SK-N-SH (cell line): ENCODE measurements around the gene BRAF.

Source experiments
- CTCF ChIP-seq: fragments of 200-600 bp; sonication (generic); IDR thresholded peaks from 2 replicates; pipeline ENCODE4 v1.6.1; 2017; ENCODE audit warnings: antibody characterized with exemption, mild to moderate bottlenecking, moderate library complexity
- GABPA ChIP-seq: IDR thresholded peaks from 2 replicates; pipeline ENCODE4 v1.4.0; 2012; ENCODE audit warnings: low read depth, mild to moderate bottlenecking
- MAX ChIP-seq: IDR thresholded peaks from 2 replicates; pipeline ENCODE4 v1.4.0; 2012; ENCODE audit warnings: low read depth
- POLR2AphosphoS5 ChIP-seq: IDR thresholded peaks from 2 replicates; pipeline ENCODE4 v1.6.1; 2012; ENCODE audit warnings: low read depth, low read length
- REST ChIP-seq: IDR thresholded peaks from 2 replicates; pipeline ENCODE4 v1.6.1; 2012; ENCODE audit warnings: mild to moderate bottlenecking, low read depth, low read length, moderate library complexity
- SIN3A ChIP-seq: IDR thresholded peaks from 2 replicates; pipeline ENCODE4 v1.6.1; 2012; ENCODE audit warnings: low read depth, mild to moderate bottlenecking, low read length, moderate library complexity, borderline replicate concordance
- TAF1 ChIP-seq: IDR thresholded peaks from 2 replicates; pipeline ENCODE4 v1.6.1; 2012; ENCODE audit warnings: low read depth, mild to moderate bottlenecking, low read length, moderate library complexity, borderline replicate concordance
- TCF12 ChIP-seq: IDR thresholded peaks from 2 replicates; pipeline ENCODE4 v1.4.0; 2012

- TF ChIP-seq CTCF (no peak), REST (no peak), SIN3A (no peak), MAX (no peak), POLR2AphosphoS5 (no peak), TCF12 (no peak), GABPA (no peak), TAF1 (no peak)
Observed at GRCh38 chr7:140686921-140687320, 237.8 kb downstream of the BRAF start.
